Loucy (cell line): Measurements from ENCODE around the gene ARF5.
A peak's percentile ranks its signal among the peaks of the same experiment; 100 is the strongest.

Source experiments
- H2AFZ ChIP-seq: fragments of 200-600 bp; sonication (generic); 2 replicates; pipeline ENCODE4 v1.6.0; 2016; ENCODE audit warnings: antibody characterized with exemption, mild to moderate bottlenecking, low read length, moderate library complexity
- H3F3A ChIP-seq: fragments of 200-600 bp; 2 replicates; pipeline ENCODE4 v1.6.0; 2016; ENCODE audit warnings: antibody characterized with exemption, low read depth, mild to moderate bottlenecking
- H3K27me3 ChIP-seq: fragments of 200-600 bp; sonication (generic); 2 replicates; pipeline ENCODE4 v1.6.1; 2014; ENCODE audit warnings: low read length, mild to moderate bottlenecking; ENCODE audit not compliant: insufficient read depth, poor library complexity, severe bottlenecking
- H3K36me3 ChIP-seq: fragments of 200-600 bp; sonication (generic); 2 replicates; pipeline ENCODE4 v1.6.1; 2016; ENCODE audit warnings: low read length; ENCODE audit not compliant: insufficient read depth
- H3K4me1 ChIP-seq: fragments of 200-600 bp; sonication (generic); 2 replicates; pipeline ENCODE4 v1.5.1; 2014; ENCODE audit warnings: low read length, mild to moderate bottlenecking; ENCODE audit not compliant: insufficient read depth, poor library complexity, severe bottlenecking
- H3K4me2 ChIP-seq: fragments of 200-600 bp; sonication (generic); 2 replicates; pipeline ENCODE4 v1.6.0; 2014; ENCODE audit warnings: antibody characterized with exemption, low read length, low read depth, mild to moderate bottlenecking; ENCODE audit not compliant: poor library complexity, severe bottlenecking
- H3K4me3 ChIP-seq: fragments of 200-600 bp; sonication (generic); 2 replicates; pipeline ENCODE4 v1.5.1; 2014; ENCODE audit warnings: low read length, mild to moderate bottlenecking, mixed read lengths; ENCODE audit not compliant: poor library complexity, severe bottlenecking
- H3K79me2 ChIP-seq: fragments of 200-600 bp; sonication (generic); 2 replicates; pipeline ENCODE4 v1.6.1; 2014; ENCODE audit warnings: low read length; ENCODE audit not compliant: insufficient read depth
- H3K9ac ChIP-seq: fragments of 200-600 bp; sonication (generic); 2 replicates; pipeline ENCODE4 v1.6.0; 2014; ENCODE audit warnings: mild to moderate bottlenecking, low read depth, low read length, moderate library complexity; ENCODE audit not compliant: poor library complexity, severe bottlenecking
- H3K9me2 ChIP-seq: fragments of 200-600 bp; sonication (generic); replicated peaks from 2 replicates; pipeline ENCODE4 v1.6.1; 2016; ENCODE audit warnings: low read depth, low read length, mixed read lengths
- H3K9me3 ChIP-seq: fragments of 200-600 bp; sonication (generic); 2 replicates; pipeline ENCODE4 v1.6.1; 2014; ENCODE audit warnings: mild to moderate bottlenecking, antibody characterized with exemption, low read length, low read depth; ENCODE audit not compliant: insufficient read depth
- H4K20me1 ChIP-seq: fragments of 200-600 bp; sonication (generic); 2 replicates; pipeline ENCODE4 v1.6.0; 2014; ENCODE audit warnings: antibody characterized with exemption, low read length, mild to moderate bottlenecking; ENCODE audit not compliant: insufficient read depth, poor library complexity, severe bottlenecking
- CTCF ChIP-seq: fragments of 200-600 bp; sonication (generic); conservative IDR thresholded peaks from 2 replicates; pipeline ENCODE4 v1.5.1; 2014; ENCODE audit warnings: mild to moderate bottlenecking, antibody characterized with exemption, low read length
- EZH2phosphoT487 ChIP-seq: fragments of 200-600 bp; IDR thresholded peaks from 2 replicates; pipeline ENCODE4 v1.6.1; 2018; ENCODE audit warnings: antibody characterized with exemption, mild to moderate bottlenecking, moderate library complexity, borderline replicate concordance

ARF5 gene

DNA sequence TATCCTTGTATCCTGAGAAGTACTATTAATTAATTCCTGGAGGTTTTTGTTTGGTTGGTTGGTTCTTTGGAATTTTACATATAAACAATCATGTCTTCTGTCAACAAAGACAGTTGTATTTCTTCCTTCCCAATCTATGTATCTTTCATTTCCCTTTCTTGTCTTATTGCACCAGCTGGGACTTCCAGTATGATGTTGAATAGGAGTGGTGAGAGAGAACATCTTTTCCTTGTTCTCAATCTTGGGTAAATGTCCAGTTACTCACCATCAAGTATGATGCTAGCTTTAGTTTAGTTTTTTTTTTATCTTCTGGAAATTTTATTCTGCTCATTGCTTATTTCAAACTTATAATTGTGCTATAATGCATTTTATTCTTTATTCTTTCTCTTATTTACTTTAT lies 37.1 kb downstream of the ARF5 start:
- H2AFZ ChIP-seq, result no peak overlapping the region
- H3K36me3 ChIP-seq, result no peaks in the 10 kb centered on the region
- H3K4me1 ChIP-seq, result no peaks in the 10 kb centered on the region
- H3K9ac ChIP-seq, result no peak overlapping the region
- H3K27me3 ChIP-seq, result no peaks in the 10 kb centered on the region
- no peaks in the 10 kb centered on the region for H3K79me2 ChIP-seq
- H3K9me2 ChIP-seq, result no peaks in the 10 kb centered on the region
- no peaks in the 10 kb centered on the region for H4K20me1 ChIP-seq
- TF ChIP-seq CTCF (no peak), EZH2phosphoT487 (no peak)
- H3K4me3 ChIP-seq, result no peak overlapping the region
- no peak overlapping the region for H3K4me2 ChIP-seq
- H3F3A ChIP-seq, result no peaks in the 10 kb centered on the region
- H3K9me3 ChIP-seq, result no peaks in the 10 kb centered on the region

- peak; percentile 51 for TF ChIP-seq CTCF
- no peak for TF ChIP-seq EZH2phosphoT487
- Histone ChIP-seq H3K27me3 (no peaks in the 10 kb centered on the region), H3F3A (no peaks in the 10 kb centered on the region), H3K36me3 (no peaks in the 10 kb centered on the region), H3K4me2 (no peak overlapping the region), H3K9me2 (no peaks in the 10 kb centered on the region), H3K79me2 (no peaks in the 10 kb centered on the region), H3K9ac (no peak overlapping the region), H3K4me3 (no peak overlapping the region), H2AFZ (no peak overlapping the region), H4K20me1 (no peaks in the 10 kb centered on the region), H3K9me3 (no peaks in the 10 kb centered on the region), H3K4me1 (no peaks in the 10 kb centered on the region)
Measured at GRCh38 chr7:127628445-127628844, 40.2 kb downstream of the ARF5 start.

- H3K4me2 ChIP-seq, result no peak overlapping the region
Measured at GRCh38 chr7:127629268-127629854, 41.1 kb downstream of the ARF5 start.

More at GRCh38 chr7:127629268-127629854, 41.1 kb downstream of the ARF5 start:
- H3K9ac ChIP-seq, result no peak overlapping the region
- no peaks in the 10 kb centered on the region for H3F3A ChIP-seq
- H3K4me3 ChIP-seq, result no peak overlapping the region
- H3K36me3 ChIP-seq, result no peaks in the 10 kb centered on the region
- TF ChIP-seq CTCF, result peak; percentile 90
- TF ChIP-seq EZH2phosphoT487, result no peak
- H3K79me2 ChIP-seq, result no peaks in the 10 kb centered on the region
- no peaks in the 10 kb centered on the region for H3K9me3 ChIP-seq
- peak overlapping the region; percentile 69; the same call in 1 of the 2 replicates for H2AFZ ChIP-seq
- H3K4me1 ChIP-seq, result no peaks in the 10 kb centered on the region
- H4K20me1 ChIP-seq, result no peaks in the 10 kb centered on the region
- no peaks in the 10 kb centered on the region for H3K9me2 ChIP-seq
- no peaks in the 10 kb centered on the region for H3K27me3 ChIP-seq
